HEK293 (cell line): ENCODE data around the gene PDHX.

Source experiments
- CTCF ChIA-PET: fragments of 350-600 bp; formaldehyde crosslinking; extraction: SDS; loops from one replicate; lab custom pipeline; 2021; ENCODE audit warnings: antibody characterized with exemption; lab: Yijun Ruan, JAX
- POLR2A ChIA-PET: fragments of 300-600 bp; formaldehyde crosslinking; extraction: SDS; loops from one replicate; lab custom pipeline; 2020; ENCODE audit warnings: antibody characterized with exemption, inconsistent platforms; lab: Yijun Ruan, JAX
- H3K27ac ChIP-seq: fragments of 200-500 bp; sonication (Bioruptor generic); 2 replicates; pipeline ENCODE4 v1.5.1; 2014; ENCODE audit warnings: low read depth, low read length, control low read depth, inconsistent platforms; ENCODE audit errors: extremely low read depth
- H3K36me3 ChIP-seq, 2 experiments: fragments of 200-500 bp in 1 of 2; sonication (Bioruptor generic) in 1 of 2; 1 replicate in 1 of 2; 2 replicates in 1 of 2; pipeline ENCODE4 v1.5.1; 2014 to 2017; ENCODE audit warnings: inconsistent platforms in 2 of 2, low read length in 2 of 2; ENCODE audit not compliant: control insufficient read depth in 2 of 2, insufficient read depth in 1 of 2
- H3K4me1 ChIP-seq: fragments of 200-500 bp; sonication (Bioruptor generic); 2 replicates; pipeline ENCODE4 v1.5.1; 2014; ENCODE audit warnings: mild to moderate bottlenecking, low read length, inconsistent platforms; ENCODE audit not compliant: control insufficient read depth, insufficient read depth
- H3K4me3 ChIP-seq: 2 replicates; pipeline ENCODE4 v1.5.1; 2011; ENCODE audit warnings: low read depth, mild to moderate bottlenecking, control low read depth, low read length, moderate library complexity
- H3K9me3 ChIP-seq: fragments of 200-500 bp; sonication (Bioruptor generic); 2 replicates; pipeline ENCODE4 v1.5.1; 2014; ENCODE audit warnings: low read depth, low read length, inconsistent platforms; ENCODE audit not compliant: control insufficient read depth, insufficient read depth
- KLF7 ChIP-seq: fragments of 450-650 bp; formaldehyde crosslinking; IDR thresholded peaks from 2 replicates; pipeline ENCODE4 v1.5.1; 2016; ENCODE audit warnings: missing biosample characterization, missing genetic modification characterization, borderline replicate concordance
- KLF8 ChIP-seq: fragments of 450-650 bp; formaldehyde crosslinking; IDR thresholded peaks from 2 replicates; pipeline ENCODE4 v1.5.1; 2016; ENCODE audit warnings: missing biosample characterization, missing genetic modification characterization
- MEIS1 ChIP-seq: sonication (generic); formaldehyde crosslinking; IDR thresholded peaks from 2 replicates; pipeline ENCODE4 v1.8.1; 2022; ENCODE audit warnings: missing genetic modification reagents, mild to moderate bottlenecking, borderline replicate concordance
- PRDM1 ChIP-seq: fragments of 450-650 bp; formaldehyde crosslinking; IDR thresholded peaks from 2 replicates; pipeline ENCODE4; 2016; ENCODE audit warnings: missing biosample characterization, missing genetic modification characterization
- TCF7L2 ChIP-seq: IDR thresholded peaks from 2 replicates; pipeline ENCODE4 v1.6.1; 2011; ENCODE audit warnings: low read depth, mild to moderate bottlenecking, inconsistent platforms, low read length, moderate library complexity, borderline replicate concordance
- ZNF155 ChIP-seq: fragments of 450-650 bp; formaldehyde crosslinking; IDR thresholded peaks from 2 replicates; pipeline ENCODE4 v1.5.1; 2016; ENCODE audit warnings: missing biosample characterization, missing genetic modification characterization
- ZNF169 ChIP-seq: fragments of 450-650 bp; formaldehyde crosslinking; IDR thresholded peaks from 2 replicates; pipeline ENCODE4 v1.5.1; 2016; ENCODE audit warnings: missing biosample characterization, missing genetic modification characterization
- ZNF416 ChIP-seq: fragments of 450-650 bp; formaldehyde crosslinking; IDR thresholded peaks from 2 replicates; pipeline ENCODE4 v1.5.1; 2016; ENCODE audit warnings: missing biosample characterization, missing genetic modification characterization
- ZNF830 ChIP-seq: fragments of 450-650 bp; IDR thresholded peaks from 2 replicates; pipeline ENCODE4 v1.5.0; 2018; ENCODE audit warnings: missing biosample characterization, missing genetic modification characterization, low read depth, mild to moderate bottlenecking, moderate library complexity
- TF ChIP-seq, protein P1 (sequence below): fragments of 450-650 bp; formaldehyde crosslinking; IDR thresholded peaks from 2 replicates; pipeline ENCODE4 v1.5.1; 2016; ENCODE audit warnings: missing biosample characterization, missing genetic modification characterization
- TF ChIP-seq, protein P2 (sequence below): fragments of 450-650 bp; IDR thresholded peaks from 2 replicates; pipeline ENCODE4 v1.5.1; 2018; ENCODE audit warnings: missing biosample characterization, mild to moderate bottlenecking, missing genetic modification characterization
- TF ChIP-seq, protein P3 (sequence below): fragments of 450-650 bp; formaldehyde crosslinking; IDR thresholded peaks from 2 replicates; pipeline ENCODE4 v1.5.1; 2016; ENCODE audit warnings: missing biosample characterization, missing genetic modification characterization
- TF ChIP-seq, protein P4 (sequence below): fragments of 450-650 bp; formaldehyde crosslinking; IDR thresholded peaks from 2 replicates; pipeline ENCODE4 v1.5.1; 2016; ENCODE audit warnings: missing biosample characterization, missing genetic modification characterization

The PDHX gene

GRCh38 chr11:34972366-34972765 is 55.9 kb downstream of the PDHX start (continued):
- TF ChIP-seq, protein P1, sequence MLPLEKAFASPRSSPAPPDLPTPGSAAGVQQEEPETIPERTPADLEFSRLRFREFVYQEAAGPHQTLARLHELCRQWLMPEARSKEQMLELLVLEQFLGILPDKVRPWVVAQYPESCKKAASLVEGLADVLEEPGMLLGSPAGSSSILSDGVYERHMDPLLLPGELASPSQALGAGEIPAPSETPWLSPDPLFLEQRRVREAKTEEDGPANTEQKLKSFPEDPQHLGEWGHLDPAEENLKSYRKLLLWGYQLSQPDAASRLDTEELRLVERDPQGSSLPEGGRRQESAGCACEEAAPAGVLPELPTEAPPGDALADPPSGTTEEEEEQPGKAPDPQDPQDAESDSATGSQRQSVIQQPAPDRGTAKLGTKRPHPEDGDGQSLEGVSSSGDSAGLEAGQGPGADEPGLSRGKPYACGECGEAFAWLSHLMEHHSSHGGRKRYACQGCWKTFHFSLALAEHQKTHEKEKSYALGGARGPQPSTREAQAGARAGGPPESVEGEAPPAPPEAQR (tag by site-specific recombination) = no peak
- TF ChIP-seq, protein P2, sequence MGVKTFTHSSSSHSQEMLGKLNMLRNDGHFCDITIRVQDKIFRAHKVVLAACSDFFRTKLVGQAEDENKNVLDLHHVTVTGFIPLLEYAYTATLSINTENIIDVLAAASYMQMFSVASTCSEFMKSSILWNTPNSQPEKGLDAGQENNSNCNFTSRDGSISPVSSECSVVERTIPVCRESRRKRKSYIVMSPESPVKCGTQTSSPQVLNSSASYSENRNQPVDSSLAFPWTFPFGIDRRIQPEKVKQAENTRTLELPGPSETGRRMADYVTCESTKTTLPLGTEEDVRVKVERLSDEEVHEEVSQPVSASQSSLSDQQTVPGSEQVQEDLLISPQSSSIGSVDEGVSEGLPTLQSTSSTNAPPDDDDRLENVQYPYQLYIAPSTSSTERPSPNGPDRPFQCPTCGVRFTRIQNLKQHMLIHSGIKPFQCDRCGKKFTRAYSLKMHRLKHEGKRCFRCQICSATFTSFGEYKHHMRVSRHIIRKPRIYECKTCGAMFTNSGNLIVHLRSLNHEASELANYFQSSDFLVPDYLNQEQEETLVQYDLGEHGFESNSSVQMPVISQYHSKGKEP (tag by site-specific recombination) = no peak

DNA sequence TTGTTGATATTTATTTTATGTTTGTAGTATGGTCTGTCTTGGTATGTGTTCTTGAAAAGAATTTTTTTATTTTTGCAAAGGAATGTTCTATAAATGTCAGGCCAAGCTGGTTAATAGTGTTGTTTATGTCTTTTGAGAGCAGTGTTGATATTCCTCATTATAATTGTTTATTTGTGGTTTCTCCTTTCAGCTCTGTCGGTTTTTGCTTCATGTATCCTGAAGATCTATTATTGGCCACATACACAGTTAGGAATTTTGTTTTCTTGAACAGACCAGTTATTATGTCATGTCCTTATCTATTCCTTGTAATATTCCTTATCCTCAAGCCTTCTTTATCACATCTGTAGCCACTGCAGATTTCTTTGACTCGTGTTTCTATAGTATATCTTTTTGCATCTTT is 56.5 kb downstream of the PDHX start:
- no peak overlapping the region for H3K27ac ChIP-seq
- no peaks in the 10 kb centered on the region for H3K9me3 ChIP-seq
- no peak for TF ChIP-seq ZNF830 (tag by site-specific recombination)
- TF ChIP-seq KLF7 (tag by site-specific recombination) = no peak
- no peak for TF ChIP-seq ZNF169 (tag by site-specific recombination)
- TF ChIP-seq KLF8 (tag by site-specific recombination) = no peak
- no peak for TF ChIP-seq TCF7L2
- no peak for TF ChIP-seq ZNF155
- TF ChIP-seq ZNF416 (tag by site-specific recombination) = no peak
- TF ChIP-seq, protein P3, sequence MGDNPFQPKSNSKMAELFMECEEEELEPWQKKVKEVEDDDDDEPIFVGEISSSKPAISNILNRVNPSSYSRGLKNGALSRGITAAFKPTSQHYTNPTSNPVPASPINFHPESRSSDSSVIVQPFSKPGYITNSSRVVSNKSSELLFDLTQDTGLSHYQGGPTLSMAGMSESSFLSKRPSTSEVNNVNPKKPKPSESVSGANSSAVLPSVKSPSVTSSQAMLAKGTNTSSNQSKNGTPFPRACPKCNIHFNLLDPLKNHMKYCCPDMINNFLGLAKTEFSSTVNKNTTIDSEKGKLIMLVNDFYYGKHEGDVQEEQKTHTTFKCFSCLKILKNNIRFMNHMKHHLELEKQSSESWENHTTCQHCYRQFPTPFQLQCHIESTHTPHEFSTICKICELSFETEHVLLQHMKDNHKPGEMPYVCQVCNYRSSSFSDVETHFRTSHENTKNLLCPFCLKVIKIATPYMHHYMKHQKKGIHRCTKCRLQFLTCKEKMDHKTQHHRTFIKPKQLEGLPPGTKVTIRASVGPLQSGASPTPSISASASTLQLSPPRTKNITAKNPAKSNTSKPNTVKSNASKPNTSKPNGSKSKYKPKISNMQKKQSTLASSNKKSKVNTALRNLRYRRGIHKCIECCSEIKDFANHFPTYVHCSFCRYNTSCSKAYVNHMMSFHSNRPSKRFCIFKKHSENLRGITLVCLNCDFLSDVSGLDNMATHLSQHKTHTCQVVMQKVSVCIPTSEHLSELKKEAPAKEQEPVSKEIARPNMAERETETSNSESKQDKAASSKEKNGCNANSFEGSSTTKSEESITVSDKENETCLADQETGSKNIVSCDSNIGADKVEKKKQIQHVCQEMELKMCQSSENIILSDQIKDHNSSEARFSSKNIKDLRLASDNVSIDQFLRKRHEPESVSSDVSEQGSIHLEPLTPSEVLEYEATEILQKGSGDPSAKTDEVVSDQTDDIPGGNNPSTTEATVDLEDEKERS (tag by site-specific recombination) = no peak
- TF ChIP-seq, protein P4, sequence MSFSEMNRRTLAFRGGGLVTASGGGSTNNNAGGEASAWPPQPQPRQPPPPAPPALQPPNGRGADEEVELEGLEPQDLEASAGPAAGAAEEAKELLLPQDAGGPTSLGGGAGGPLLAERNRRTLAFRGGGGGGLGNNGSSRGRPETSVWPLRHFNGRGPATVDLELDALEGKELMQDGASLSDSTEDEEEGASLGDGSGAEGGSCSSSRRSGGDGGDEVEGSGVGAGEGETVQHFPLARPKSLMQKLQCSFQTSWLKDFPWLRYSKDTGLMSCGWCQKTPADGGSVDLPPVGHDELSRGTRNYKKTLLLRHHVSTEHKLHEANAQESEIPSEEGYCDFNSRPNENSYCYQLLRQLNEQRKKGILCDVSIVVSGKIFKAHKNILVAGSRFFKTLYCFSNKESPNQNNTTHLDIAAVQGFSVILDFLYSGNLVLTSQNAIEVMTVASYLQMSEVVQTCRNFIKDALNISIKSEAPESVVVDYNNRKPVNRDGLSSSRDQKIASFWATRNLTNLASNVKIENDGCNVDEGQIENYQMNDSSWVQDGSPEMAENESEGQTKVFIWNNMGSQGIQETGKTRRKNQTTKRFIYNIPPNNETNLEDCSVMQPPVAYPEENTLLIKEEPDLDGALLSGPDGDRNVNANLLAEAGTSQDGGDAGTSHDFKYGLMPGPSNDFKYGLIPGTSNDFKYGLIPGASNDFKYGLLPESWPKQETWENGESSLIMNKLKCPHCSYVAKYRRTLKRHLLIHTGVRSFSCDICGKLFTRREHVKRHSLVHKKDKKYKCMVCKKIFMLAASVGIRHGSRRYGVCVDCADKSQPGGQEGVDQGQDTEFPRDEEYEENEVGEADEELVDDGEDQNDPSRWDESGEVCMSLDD (tag by site-specific recombination) = no peak
- H3K4me1 ChIP-seq = no peaks in the 10 kb centered on the region
- no peak overlapping the region for H3K4me3 ChIP-seq
- ChIA-PET POLR2A (no interaction called here), CTCF (interaction anchor here (0.7 kb wide), 1 partner anchor 418 kb away, joined by 3 read pairs; no protein-coding TSS in a partner anchor)
- peaks cover 23 to 41% of the 10 kb centered on the region in 2 experiments for H3K36me3 ChIP-seq

DNA sequence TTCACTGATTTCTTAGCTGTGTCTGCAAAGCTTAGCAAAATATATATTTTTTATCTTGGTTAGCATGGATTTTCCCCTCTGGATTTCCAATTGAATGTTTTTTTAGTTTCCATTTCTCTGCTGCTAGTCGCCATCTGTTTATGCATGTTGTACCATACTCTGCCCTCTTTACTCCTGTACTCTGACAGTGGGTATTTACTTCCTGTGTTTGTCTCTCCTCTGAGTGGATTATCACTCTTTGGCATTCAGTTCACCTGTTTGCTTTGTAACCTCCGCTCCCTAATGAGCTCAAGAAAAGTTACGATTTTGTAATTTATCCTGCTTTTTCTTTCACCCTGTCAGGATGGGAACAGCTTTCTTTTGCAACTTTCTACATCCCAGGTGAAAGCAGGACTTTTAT is 59.1 kb downstream of the PDHX start:
- no peak overlapping the region for H3K4me3 ChIP-seq
- no peak for TF ChIP-seq MEIS1 (CRISPR knock-in tag)
- TF ChIP-seq PRDM1 (tag by site-specific recombination) = peak; percentile 37; the same call in 1 of the 2 replicates
- H3K36me3 ChIP-seq = peaks cover 16 to 24% of the 10 kb centered on the region in 2 experiments
- ChIA-PET CTCF (interaction anchor here (0.8 to 1.0 kb wide), 2 partner anchors 12 to 390 kb away, joined by 3 to 4 read pairs; no protein-coding TSS in a partner anchor), POLR2A (no interaction called here)
- H3K27ac ChIP-seq = no peak overlapping the region
- H3K4me1 ChIP-seq = no peaks in the 10 kb centered on the region
- H3K9me3 ChIP-seq = no peaks in the 10 kb centered on the region
